Measurements from ENCODE around the gene ISX. TPM values are rescaled to one million over a fixed set of nuclear protein-coding genes. Genes with fewer than 3 reads are reported as not detected.

ISX gene
- total RNA-seq, 2 experiments from 2014 or later, result not detected

DNA sequence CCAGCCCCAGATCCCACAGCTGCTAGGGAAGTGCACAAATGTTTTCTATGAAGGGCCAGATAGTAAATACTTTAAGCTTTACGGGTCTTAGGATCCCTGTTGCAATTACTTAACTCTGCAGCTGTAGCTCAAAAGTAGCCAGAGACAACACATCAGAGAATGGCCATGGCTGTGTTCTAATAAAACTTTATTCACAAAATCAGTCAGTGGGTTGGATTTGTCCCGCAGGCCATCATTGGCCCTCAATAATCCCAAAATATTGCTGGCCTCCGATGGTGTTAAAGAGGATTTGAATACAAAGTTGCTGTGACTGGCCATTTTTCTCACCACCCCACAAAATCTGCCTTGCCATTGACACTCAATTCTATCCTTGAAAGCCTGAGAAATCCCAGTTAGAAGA lies 49.6 kb downstream of the ISX start:
- POLR2A ChIA-PET, result interaction anchor here (0.8 kb wide), 1 partner anchor 1848 kb away, joined by 3 read pairs; no protein-coding TSS in a partner anchor
- TF ChIP-seq, protein P1, sequence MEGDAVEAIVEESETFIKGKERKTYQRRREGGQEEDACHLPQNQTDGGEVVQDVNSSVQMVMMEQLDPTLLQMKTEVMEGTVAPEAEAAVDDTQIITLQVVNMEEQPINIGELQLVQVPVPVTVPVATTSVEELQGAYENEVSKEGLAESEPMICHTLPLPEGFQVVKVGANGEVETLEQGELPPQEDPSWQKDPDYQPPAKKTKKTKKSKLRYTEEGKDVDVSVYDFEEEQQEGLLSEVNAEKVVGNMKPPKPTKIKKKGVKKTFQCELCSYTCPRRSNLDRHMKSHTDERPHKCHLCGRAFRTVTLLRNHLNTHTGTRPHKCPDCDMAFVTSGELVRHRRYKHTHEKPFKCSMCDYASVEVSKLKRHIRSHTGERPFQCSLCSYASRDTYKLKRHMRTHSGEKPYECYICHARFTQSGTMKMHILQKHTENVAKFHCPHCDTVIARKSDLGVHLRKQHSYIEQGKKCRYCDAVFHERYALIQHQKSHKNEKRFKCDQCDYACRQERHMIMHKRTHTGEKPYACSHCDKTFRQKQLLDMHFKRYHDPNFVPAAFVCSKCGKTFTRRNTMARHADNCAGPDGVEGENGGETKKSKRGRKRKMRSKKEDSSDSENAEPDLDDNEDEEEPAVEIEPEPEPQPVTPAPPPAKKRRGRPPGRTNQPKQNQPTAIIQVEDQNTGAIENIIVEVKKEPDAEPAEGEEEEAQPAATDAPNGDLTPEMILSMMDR (IDR thresholded peaks at IDR 0.05), result no peak
- Mint-ChIP-seq H3K27ac (no peak overlapping the region), H3K27me3 (peaks cover under 1% of the 10 kb centered on the region), H3K4me1 (ENCODE audit: low read depth) (no peaks in the 10 kb centered on the region), H3K9me3 (no peaks in the 10 kb centered on the region), H3K4me3 (no peak overlapping the region), H3K36me3 (ENCODE audit: low read depth) (no peaks in the 10 kb centered on the region)
- intact Hi-C loops (cut with micrococcal nuclease), result no loop called here
- CTCF ChIA-PET, result no interaction called here
- DNase-seq (no peak), ATAC-seq (no peak)

DNA sequence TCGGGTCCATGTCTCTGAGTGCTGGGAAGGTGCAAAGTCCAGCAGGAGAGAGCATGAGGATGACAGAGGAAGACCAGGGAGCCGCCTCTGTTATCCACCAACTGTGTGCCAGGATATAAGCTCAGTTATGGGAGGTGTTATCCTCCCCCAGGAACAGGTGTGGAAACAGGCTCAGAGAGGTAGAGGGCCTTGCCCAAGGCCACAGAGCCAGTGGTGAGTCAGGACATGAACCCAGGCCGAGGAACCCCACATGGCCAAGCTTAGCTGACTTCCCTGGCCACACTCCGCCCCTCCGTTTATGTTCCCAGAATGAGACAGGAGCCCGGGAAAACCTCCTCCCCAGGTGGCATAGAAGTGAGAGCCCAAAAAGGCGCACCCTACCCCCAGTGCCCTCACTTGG lies 50.3 kb downstream of the ISX start:
- Mint-ChIP-seq H3K27me3 (no peaks in the 10 kb centered on the region), H3K36me3 (ENCODE audit: low read depth) (no peaks in the 10 kb centered on the region), H3K27ac (no peak overlapping the region), H3K4me1 (ENCODE audit: low read depth) (no peaks in the 10 kb centered on the region), H3K4me3 (no peak overlapping the region), H3K9me3 (no peaks in the 10 kb centered on the region)
- TF ChIP-seq, protein P1 (IDR thresholded peaks at IDR 0.05), result no peak
- CTCF ChIA-PET, result no interaction called here
- intact Hi-C loops (cut with micrococcal nuclease), result no loop called here
- no peak for ATAC-seq
- POLR2A ChIA-PET, result interaction anchor here (0.8 kb wide), 1 partner anchor 1849 kb away, joined by 3 read pairs; no protein-coding TSS in a partner anchor
- DNase-seq, result no peak

DNA sequence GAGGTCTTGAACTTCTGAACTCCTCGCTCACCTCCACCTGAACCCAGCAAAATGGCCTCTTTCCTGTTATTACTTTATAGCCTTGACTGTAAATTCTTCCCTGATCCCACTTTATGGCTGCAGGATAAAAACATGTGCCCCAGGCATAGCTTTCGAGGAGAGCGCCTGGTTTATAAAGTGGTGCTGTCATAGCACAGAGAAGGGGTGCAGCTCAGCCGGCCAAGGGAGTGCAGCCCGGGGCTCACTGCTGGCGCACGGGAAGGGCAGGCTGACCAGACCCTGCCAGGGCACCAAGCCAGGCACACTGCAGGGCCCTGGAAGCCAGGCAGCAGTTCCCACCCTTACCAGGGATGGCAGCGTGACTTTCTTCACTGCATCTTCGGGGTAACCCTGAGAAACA lies 50.9 kb downstream of the ISX start:
- Mint-ChIP-seq H3K27ac (no peak overlapping the region), H3K4me1 (ENCODE audit: low read depth) (no peaks in the 10 kb centered on the region), H3K9me3 (no peaks in the 10 kb centered on the region), H3K27me3 (no peaks in the 10 kb centered on the region), H3K36me3 (ENCODE audit: low read depth) (no peaks in the 10 kb centered on the region), H3K4me3 (no peak overlapping the region)
- no peak for ATAC-seq
- DNase-seq, result no peak
- ChIA-PET CTCF (no interaction called here), POLR2A (no interaction called here)
- intact Hi-C loops (cut with micrococcal nuclease), result no loop called here
- TF ChIP-seq, protein P1 (IDR thresholded peaks at IDR 0.05), result no peak

DNA sequence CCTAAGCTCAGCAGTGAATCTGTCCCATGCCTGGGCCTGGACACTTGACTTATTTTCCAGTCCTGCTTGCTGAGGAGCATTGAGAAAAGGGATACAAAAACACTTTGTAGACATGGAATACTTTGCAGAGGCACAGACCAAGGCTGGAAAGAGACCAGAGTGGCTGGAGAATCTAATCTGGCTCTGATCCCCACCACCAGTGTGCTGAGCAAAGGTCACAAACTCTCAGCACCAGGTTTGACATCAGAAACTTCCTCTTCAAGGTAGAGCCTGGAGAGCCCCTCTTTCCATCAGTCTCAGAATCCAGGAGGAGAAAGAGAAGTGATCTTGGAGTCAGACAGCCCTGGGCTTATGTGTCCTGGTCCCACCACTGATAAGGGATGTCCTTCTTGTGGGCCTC lies 53.5 kb downstream of the ISX start:
- Mint-ChIP-seq H3K27me3 (peaks cover 3% of the 10 kb centered on the region), H3K9me3 (no peaks in the 10 kb centered on the region), H3K27ac (no peak overlapping the region), H3K4me1 (ENCODE audit: low read depth) (no peaks in the 10 kb centered on the region), H3K36me3 (ENCODE audit: low read depth) (no peaks in the 10 kb centered on the region), H3K4me3 (no peak overlapping the region)
- TF ChIP-seq, protein P1 (IDR thresholded peaks at IDR 0.05), result no peak
- ChIA-PET CTCF (interaction anchor here (1.1 kb wide), 1 partner anchor 95 kb away, joined by 3 read pairs; no protein-coding TSS in a partner anchor), POLR2A (interaction anchor here (0.7 kb wide), 1 partner anchor 51 kb away, joined by 3 read pairs; no protein-coding TSS in a partner anchor)
- intact Hi-C loops (cut with micrococcal nuclease), result no loop called here
- DNase-seq (no peak), ATAC-seq (no peak)

DNA sequence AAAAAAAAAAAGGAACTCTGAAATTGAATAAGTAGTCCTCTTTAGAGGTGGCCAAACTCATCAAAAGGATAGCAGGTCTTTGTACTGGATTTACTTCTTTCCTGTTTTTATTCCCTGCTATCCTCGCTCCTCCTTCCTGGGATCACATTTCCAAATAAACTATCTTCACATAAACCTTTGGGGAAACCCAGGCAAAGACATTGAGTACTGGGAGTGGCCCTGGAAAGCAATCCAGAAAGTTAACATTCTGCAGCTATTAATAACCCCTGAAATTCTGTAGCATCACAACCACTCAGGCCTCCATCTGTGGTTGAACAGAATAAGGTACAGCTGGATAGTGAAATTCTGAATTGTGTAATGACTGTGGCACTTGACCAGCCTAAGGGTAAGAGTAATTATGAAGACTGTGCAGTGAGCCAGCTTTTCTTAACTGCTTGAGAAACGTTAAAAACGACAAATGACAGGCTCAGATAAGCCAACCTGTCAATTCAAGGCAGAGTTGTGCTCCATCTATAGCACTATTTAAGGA lies 58.8 kb downstream of the ISX start:
- Mint-ChIP-seq H3K4me1 (ENCODE audit: low read depth) (no peaks in the 10 kb centered on the region), H3K27ac (no peak overlapping the region), H3K4me3 (no peak overlapping the region), H3K36me3 (ENCODE audit: low read depth) (no peaks in the 10 kb centered on the region), H3K27me3 (peaks cover 13% of the 10 kb centered on the region), H3K9me3 (no peaks in the 10 kb centered on the region)
- DNase-seq, result no peak
- CTCF ChIA-PET, result interaction anchor here (1.5 kb wide), 1 partner anchor 30 kb away, joined by 3 read pairs; no protein-coding TSS in a partner anchor
- TF ChIP-seq, protein P1 (IDR thresholded peaks at IDR 0.05), result no peak
- POLR2A ChIA-PET, result no interaction called here
- intact Hi-C loops (cut with micrococcal nuclease), result no loop called here
- no peak for ATAC-seq

Data from activated CD8-positive, alpha-beta T cell treated with anti-CD3 and anti-CD28 coated beads for 36 hours (primary cell).